ENCODE measurements around the gene HOMER1.
"Not testable (repeated sequence)": the region's sequence is repeated elsewhere in the genome, so short reads cannot be mapped to it uniquely, and the experiment has no call there.

The HOMER1 gene

DNA sequence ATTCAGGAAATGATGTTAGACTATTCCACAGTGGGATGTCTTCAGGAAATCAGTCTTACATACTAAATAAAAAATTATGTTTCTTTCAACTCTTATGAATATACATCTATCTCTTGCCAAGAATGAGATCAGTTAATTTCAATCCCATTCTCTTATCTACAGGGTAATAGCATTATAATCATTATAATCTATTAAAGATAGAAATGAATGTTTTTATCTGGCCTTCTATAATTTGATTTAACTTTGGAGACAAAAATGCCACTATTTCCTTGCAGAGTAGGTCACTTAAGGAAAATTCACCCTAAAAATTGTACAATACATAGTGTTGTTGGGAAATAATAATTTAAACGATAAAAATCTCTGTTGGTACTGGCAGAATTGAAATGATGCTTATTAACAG lies 96.4 kb downstream of the HOMER1 start:
- DNase-seq (ENCODE audit: low read depth): no peak

DNA sequence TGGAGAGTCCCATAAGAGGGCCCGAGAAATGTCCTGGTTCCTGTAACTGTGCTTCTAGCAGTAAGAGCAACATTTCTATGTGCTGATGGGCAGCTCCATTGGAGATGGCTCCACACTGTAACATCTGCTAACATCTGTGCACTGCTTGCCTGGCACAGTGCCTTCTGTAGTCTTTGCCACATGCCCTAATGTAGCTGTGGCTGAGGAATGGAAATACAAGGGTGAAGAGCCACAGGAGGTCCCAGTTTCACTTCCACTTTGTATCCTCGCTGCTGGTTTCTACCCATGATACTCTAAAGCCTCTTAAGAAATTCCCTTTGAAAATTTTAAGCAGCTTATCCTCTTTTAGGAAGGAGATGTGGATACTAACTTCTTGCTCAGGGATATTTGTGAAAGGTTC lies 97.4 kb downstream of the HOMER1 start:
- peak; percentile 20 for DNase-seq (ENCODE audit: low read depth)

DNA sequence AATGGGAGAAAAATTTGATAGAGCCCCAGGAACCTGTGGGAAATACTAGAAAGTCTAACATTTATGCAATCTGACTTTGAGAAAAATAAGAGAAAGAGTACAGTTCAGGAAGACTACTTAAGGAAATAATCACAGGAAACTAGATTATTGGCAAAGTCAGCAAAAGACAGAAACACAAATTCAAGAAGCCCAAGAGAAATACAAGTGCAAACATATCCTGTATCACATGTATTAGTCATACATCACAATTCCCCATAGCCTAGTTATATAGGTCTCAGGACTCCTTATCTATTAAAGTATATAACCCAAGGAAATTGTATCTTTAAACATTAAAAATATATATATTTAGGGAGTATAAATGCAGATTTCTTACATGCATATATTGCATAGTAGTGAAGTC lies 100.8 kb downstream of the HOMER1 start:
- DNase-seq (ENCODE audit: low read depth): no peak

DNA sequence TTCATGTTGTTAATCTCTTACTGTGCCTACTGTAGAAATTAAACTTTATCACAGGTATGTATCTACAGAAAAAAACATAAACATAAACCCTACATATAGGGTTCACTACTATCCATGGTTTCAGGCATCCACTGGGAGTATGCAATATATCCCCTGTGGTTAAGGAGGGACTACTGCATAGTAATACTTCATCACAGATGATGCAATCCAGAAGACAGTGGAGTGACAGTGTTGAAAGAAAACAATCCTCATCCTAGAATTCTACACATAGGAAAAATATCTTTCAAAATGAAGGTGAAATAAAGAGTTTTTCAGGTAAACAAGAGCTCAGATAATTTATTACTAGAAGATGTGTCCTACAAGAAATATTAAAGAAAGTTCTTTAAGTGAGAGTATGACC lies 105.9 kb downstream of the HOMER1 start:
- no peak for DNase-seq (ENCODE audit: low read depth)

DNA sequence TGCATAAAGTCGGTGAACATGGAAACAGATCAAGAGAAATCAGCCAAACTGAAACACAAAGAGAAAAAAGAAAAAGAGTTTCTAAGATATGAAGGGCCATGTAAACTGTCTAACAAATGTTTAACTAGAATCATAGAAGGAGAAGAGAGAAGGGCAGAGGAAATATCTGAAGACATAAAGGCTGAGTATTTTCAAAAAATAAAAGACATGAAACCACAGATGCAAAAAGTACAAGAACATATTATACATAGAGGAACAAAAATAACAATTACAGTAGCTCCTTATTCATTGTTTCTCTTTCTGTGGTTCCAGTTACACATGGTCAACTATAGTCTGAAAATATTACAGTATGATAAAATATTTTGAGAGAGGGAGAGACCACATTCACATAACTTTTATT lies 106.3 kb downstream of the HOMER1 start:
- no peak for DNase-seq (ENCODE audit: low read depth)

DNA sequence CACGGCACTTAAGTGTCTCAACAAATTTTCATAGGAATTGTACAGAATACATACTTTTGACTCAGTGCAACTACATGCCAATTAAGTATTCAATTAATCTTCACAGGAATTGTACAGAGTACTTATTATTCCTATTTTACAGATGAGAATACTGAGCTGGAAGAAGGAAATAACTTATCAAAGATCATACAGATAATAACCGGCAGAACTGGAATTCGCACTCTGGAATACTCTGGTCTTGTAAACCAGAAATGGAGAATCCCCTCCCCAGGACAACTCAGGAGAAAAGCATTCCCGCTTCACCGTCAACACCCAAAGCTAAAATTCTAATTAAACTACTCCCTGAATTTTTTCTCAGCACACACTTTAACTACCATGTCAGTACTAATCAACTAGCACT lies 112.7 kb downstream of the HOMER1 start:
- no peak for DNase-seq (ENCODE audit: low read depth)

DNA sequence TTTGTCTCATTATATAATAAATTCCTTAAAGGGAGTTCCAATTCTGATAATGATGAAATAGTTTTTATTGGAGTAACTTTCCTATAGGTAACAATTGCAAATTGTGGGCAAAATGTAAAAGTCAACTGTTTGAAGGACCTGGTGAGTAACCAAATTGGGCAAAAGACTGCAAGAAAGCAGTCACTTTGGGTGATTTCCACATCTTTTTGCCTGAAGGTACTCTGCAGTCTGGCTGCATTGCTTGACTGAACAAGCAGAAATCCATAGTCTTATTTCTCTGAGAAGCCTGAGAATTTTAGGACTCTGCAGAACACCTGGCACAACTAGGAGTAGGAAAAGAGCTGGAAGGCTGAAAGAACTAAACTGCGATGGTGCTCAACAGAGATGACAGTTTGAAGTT lies 114.9 kb downstream of the HOMER1 start:
- DNase-seq (ENCODE audit: low read depth): no peak

DNA sequence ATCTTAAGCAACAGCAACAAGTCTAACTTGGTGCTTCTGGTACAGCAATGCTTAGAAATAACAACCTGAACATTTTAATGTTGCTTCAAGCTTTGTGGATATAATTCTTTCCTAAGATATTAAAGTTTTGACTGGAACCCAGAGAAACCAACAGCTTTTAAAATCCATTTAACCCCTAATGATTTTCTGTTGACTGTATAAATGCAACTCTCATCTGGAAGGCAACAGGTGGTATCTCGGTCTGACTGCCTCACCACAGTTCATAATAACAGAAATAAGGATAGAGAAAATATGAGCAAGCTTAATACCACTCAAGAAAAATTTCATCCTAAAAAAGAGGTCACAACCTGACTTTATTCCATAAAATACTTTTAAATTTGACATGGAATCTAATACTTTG lies 116.9 kb downstream of the HOMER1 start:
- DNase-seq (ENCODE audit: low read depth): no peak

DNA sequence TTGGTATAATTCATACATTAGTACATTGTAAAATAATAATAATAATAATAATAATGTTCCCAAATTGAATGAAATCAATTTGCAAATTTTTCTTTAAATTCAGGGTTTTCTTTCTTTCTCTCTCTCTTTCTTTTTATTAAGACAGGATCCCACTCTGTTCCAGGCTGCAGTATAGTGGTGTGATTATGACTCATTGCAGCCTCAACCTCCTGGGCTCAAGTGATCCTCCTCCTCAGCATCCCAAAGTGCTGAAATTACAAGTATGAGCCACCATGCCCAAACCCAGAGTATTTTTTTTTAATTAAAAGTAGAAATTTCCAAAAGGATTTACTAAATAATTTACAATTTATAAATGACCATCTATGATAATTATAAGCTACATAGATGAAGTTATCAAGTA lies 117.7 kb downstream of the HOMER1 start:
- no peak for DNase-seq (ENCODE audit: low read depth)

DNA sequence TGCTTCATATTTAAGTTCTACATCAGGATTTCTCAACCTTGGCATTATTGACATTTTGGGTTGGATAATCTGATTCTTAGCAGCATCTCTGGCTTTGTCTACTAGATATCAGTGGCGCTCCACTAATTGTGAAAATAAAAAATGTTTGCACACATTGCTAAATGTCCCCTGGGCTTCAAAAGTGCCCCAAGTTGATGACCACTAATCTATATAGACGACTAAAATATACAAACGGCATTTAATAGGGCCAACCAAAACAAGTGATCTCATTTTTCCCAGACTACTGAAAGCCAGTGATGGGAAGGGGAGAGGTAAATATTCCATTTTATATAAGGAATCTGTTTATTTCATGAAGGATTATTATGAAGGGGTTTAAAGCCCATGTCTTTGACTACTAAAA lies 118.6 kb downstream of the HOMER1 start:
- DNase-seq (ENCODE audit: low read depth): no peak

DNA sequence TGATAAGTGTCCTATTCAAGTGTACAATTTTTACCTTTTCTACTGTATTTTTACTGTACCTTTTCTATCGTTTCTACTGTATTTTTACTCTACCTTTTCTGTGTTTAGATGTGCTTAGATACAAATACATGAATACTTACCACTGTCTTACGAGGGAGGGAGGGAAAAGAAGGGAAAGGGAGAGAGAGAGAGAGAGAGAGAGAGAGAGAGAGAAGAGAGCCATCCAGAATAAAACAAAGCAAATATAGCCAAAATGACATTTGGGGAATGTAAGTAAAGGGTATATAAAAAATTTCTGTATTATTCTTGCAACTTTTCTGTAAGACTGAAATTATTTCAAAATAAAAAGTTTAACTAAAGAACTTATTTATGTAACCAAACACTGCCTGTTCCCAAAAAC lies 121.2 kb downstream of the HOMER1 start:
- no peak for DNase-seq (ENCODE audit: low read depth)

DNA sequence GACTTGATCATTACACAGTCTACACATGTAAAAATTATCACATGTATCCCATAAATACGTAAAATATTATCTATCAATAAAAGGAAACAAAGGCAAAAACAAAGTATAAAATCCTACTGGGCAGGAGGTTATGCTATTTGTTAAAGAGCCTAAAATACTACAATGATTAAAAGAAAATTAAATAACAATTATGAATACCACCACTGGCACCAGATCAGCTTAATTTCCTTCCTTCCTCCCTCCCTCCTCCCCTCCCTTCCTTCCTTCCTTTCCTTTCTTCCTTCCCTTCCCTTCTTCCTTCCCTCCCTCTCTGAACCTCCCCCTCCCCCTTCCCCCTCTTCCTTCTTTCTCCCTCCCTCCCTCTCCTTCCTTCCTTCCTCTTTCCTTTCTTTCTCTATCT lies 127.3 kb downstream of the HOMER1 start:
- no peak for DNase-seq (ENCODE audit: low read depth)

DNA sequence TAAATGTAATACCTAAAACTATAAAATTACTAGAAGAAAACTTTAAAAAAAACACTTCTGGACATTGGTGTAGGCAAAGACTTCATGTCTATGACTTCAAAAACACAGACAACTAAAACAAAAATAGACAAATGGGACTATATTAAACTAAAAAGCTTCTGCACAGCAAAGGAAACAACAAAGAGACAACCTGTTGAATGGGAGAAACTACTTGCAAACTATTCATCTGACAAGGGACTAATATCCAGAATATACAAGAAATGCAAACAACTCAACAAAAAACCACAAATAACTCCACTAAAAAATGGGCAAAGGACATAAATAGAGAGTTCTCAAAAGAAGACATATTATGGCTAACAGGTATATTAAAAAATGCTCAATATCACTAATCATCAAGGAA lies 128.8 kb downstream of the HOMER1 start:
- not testable (repeated sequence) for DNase-seq (ENCODE audit: low read depth)

DNA sequence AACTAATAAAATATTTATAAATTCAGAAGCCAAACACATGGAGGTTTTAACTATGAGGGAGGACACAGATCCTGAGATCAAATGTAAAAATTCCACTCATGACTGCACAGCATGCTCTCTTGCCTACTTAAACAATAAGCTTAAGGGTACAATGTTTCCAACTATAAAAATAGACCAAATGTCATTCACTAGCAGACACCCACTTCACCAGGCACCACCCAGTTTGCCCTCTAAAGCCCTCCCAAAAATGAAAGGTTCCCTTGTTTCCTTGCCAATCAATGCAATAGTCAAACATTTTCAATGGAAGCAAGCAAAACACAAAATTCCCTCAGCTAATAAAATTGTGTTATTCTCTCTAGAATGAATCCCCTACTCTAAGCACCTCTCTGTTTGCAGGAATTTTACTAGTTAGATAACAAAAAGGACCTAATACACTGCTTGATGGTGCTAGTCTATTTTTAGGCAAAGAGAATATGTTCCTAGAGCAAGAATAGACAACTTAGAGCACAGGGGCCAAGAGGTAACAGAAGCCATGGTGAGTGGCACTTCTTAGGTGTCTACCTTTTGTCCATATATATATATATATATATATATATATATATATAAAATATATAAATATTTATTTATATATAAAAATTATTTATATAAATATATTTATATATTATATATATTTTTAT lies 135.3 kb downstream of the HOMER1 start:
- no peak for DNase-seq (ENCODE audit: low read depth)

DNA sequence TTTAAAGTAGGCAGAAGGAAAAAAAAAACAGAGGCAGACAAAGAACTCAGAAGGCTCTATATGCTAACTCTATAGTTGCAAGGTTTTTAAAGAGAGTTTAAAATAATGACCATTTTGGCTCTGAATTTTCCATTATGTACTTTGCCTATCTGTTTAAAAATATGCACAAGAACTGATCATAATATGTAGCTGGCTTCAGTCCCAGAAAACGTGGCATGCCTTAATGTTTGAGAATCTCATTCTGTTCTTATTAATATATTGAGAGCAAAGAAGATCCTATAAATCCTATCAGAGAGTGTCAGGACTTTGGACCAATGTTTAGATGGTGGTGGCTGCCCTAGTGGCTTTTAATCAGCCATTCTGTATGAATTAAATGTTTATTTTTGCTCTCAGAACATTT lies 156.5 kb downstream of the HOMER1 start:
- no peak for DNase-seq (ENCODE audit: low read depth)

DNA sequence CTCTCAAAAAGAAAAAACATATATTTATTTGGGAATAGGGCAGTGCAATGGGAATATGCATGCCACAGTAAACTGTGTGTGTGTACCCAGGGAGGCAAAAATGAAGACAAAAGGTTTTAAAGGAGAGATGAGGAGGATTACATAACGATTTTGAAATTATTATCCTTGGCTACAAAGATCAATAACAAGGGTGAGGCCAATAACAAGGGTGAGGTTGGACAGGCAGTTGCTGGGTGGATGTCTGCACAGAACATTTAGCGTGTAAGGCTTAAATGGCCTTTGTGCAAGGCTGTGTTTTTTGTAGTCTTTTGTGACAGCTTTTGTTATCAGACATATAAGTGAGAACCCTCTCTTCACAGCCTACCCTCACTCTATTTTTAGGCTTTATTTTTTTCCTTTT lies 164.1 kb downstream of the HOMER1 start:
- no peak for DNase-seq (ENCODE audit: low read depth)

DNA sequence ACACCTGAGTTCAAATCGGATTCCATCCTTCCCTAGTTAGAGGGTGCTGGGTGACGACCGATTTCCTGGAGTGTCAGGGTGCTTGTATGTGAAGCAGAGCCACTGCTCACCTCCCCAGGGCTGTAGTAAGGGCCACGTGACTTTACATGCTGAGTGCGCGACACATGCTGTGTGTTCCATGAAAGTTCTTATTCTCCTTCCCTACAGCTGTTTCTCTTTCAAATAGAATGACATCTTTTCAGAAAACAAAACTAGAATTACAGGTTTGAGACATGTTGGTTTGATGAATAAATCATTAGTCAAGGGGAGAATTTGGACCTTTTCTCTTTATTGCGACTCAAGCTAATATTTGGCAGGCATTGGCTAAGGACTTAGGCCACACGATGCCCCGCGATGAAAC lies 164.9 kb downstream of the HOMER1 start:
- no peak for DNase-seq (ENCODE audit: low read depth)

DNA sequence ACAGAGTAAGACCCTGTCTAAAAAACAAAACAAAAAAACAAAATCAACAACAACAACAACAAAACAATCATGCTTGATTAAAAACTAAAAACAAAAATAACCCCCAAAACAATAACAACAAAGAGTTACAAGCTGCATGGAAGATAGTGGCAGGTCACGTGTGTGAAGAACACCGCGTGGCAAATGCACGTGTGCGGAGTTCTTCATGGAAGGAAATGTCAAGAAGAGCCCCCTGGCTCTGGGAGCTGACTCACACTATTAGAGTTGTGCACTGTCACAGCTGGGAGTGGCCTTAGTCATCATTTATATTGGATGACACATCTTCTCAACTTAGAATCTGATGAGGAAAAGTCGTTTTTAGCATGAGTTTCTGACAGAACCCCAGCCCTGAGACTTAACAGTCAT lies 167.5 kb downstream of the HOMER1 start:
- no peak for DNase-seq (ENCODE audit: low read depth)

DNA sequence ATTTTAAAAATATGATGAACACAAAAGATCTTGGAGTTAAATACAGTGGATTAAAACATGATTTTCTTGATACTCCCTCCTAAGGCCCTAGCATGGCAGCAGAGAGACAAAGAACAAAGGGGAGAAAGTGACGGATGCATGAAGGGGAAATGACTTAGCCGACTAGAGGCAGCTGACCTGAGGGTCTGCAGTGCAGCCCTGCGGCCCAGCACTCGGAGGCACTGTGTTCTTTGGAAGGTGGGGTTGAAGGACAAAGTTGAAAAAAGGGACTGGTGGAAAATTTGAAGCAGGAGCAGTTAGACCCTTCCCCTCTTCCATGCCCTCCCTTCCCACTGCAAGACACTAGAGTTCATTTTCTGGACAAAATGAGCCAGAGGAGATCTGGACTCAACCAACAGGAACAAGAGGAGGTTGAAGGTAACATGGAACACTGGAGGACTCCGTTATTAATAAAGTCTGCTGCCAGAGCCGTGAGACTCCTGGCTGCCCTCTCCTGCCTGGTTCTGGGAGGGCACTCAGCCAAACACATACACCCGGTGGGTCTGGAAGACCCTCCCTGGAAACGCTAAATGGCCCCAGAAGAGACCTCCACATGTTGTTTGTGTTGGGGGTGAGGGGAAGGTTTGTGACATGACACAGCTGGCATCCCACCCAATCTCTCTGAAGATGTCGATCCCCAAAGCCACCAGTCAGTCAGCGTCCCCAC lies 179.9 kb downstream of the HOMER1 start:
- DNase-seq (ENCODE audit: low read depth): no peak

DNA sequence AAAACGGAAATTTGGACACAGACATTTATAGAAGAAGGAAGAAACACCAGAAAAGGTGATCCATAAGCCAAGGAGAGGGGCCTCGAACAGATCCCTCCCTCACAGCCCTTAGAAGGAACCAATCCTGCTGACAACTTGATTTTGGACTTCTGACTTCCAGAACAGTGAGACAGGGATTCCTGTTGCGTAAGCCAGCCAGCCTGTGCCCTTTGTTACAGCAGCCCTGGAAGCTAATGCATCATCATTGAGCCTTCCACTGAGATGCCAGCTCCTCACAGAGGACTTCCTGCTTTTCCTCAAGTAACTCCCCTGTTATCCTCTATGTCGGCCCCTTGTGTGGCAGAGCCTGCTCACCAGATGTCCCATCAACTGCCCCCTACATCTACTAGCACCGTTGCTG lies 183.9 kb downstream of the HOMER1 start:
- no peak for DNase-seq (ENCODE audit: low read depth)

DNA sequence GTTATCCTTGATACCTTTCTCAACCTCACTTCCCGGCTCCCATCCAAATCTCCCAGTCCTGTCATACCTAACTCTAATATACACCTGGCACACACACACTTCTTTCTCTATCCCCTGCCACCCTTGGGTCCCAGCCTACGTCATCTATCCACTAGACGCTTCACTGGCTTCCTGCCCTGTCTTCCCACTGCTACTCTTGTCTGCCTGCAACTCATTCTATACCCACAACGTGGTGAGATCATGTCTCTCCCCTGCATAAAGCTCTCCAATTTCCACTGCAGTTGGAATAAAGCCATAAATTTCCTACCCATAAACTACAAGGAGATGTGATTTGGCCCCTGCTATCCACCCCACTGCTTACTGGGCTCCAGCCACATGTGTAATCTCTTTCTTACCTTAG lies 184.5 kb downstream of the HOMER1 start:
- DNase-seq (ENCODE audit: low read depth): no peak
